ENCODE measurements around the gene BZW1. TPM values are rescaled to one million over a fixed set of nuclear protein-coding genes. Genes with fewer than 3 reads are reported as not detected.

BZW1 gene
- total RNA-seq, 2 donors from 2014 or later = 492 to 527 TPM

Other genes starting within 250 kb of the BZW1 start
- under 1 TPM; 0.05 to 0.49 TPM for gene AOX1, start 225.9 kb upstream of the BZW1 start, total RNA-seq
- gene CLK1, start 52.7 kb downstream of the BZW1 start, total RNA-seq = 100 to 1,000 TPM; 138 to 261 TPM
- gene PPIL3, start 77.2 kb downstream of the BZW1 start, total RNA-seq = 10 to 100 TPM; 62.8 to 86.4 TPM
- gene NIF3L1, start 77.5 kb downstream of the BZW1 start, total RNA-seq = 10 to 100 TPM; 17.2 to 36.7 TPM
- 10 to 100 TPM; 74.6 to 88.0 TPM for gene ORC2, start 151.8 kb downstream of the BZW1 start, total RNA-seq

Data from activated naive CD4-positive, alpha-beta T cell treated with anti-CD3 and anti-CD28 coated beads, Interleukin-2, amount 50 U/mL, for 72 hours (primary cell).